Smooth muscle cell (in vitro differentiated cells): ENCODE results near the gene ELOVL5. TPM values are rescaled to one million over a fixed set of nuclear protein-coding genes. Genes with fewer than 3 reads are reported as not detected.

Experiments
- DNase-seq: peaks from one replicate; lab custom pipeline; 2025; ENCODE audit not compliant: unreplicated experiment; lab: John Stamatoyannopoulos, UW
- H2AFZ ChIP-seq: fragments of 200-600 bp; sonication (generic); 2 replicates; pipeline ENCODE4 v1.6.0; 2016; ENCODE audit warnings: antibody characterized with exemption, low read depth, mild to moderate bottlenecking
- H3F3A ChIP-seq: fragments of 200-600 bp; sonication (generic); 2 replicates; pipeline ENCODE4 v1.6.0; 2017; ENCODE audit warnings: antibody characterized with exemption, low read depth
- H3K27ac ChIP-seq: fragments of 200-600 bp; sonication (generic); 2 replicates; pipeline ENCODE4 v1.5.1; 2016; ENCODE audit warnings: low read depth, mild to moderate bottlenecking
- H3K27me3 ChIP-seq: fragments of 200-600 bp; sonication (generic); 2 replicates; pipeline ENCODE4 v1.6.1; 2016; ENCODE audit warnings: low read depth, mild to moderate bottlenecking
- H3K36me3 ChIP-seq: fragments of 200-600 bp; sonication (generic); 2 replicates; pipeline ENCODE4 v1.5.1; 2016; ENCODE audit warnings: low read depth
- H3K4me1 ChIP-seq: fragments of 200-600 bp; sonication (generic); 2 replicates; pipeline ENCODE4 v1.5.1; 2016; ENCODE audit warnings: low read depth
- H3K4me2 ChIP-seq: fragments of 200-600 bp; sonication (generic); 2 replicates; pipeline ENCODE4 v1.6.0; 2016; ENCODE audit warnings: mild to moderate bottlenecking
- H3K4me3 ChIP-seq: fragments of 200-600 bp; sonication (generic); 2 replicates; pipeline ENCODE4 v1.5.1; 2016; ENCODE audit warnings: mild to moderate bottlenecking
- H3K79me2 ChIP-seq: fragments of 200-600 bp; sonication (generic); 2 replicates; pipeline ENCODE4 v1.6.0; 2016; ENCODE audit warnings: low read depth, mild to moderate bottlenecking
- H3K9ac ChIP-seq: fragments of 200-600 bp; sonication (generic); 2 replicates; pipeline ENCODE4 v1.6.0; 2016; ENCODE audit warnings: low read depth
- H3K9me3 ChIP-seq: fragments of 200-600 bp; sonication (generic); replicated peaks from 2 replicates; pipeline ENCODE4 v1.5.1; 2016; ENCODE audit warnings: low read depth
- H4K20me1 ChIP-seq: fragments of 200-600 bp; sonication (generic); 2 replicates; pipeline ENCODE4 v1.6.0; 2016; ENCODE audit warnings: low read depth
- WGBS: methylation state at CpG from one replicate; pipeline ENCODE4 v1.1.7; 2016; ENCODE audit warnings: low lambda C conversion rate; 5-methylcytosine and 5-hydroxymethylcytosine counted together
- polyA plus RNA-seq: library from polyadenylated mRNA; unstranded; fragments of >200 nt; fragmentation: Nextera tagmentation; extraction: Ambion mirVana; gene quantifications from 2 replicates; pipeline ENCODE4 v1.2.1, GENCODE V29; 2016
- total RNA-seq: library from RNA; depleted of rRNA; stranded (reverse); fragments of >200 nt; gene quantifications from 2 replicates; pipeline ENCODE4 v1.2.3, GENCODE V29; 2014
- TF ChIP-seq, protein P1 (sequence below): fragments of 200-600 bp; sonication (generic); IDR thresholded peaks from 2 replicates; pipeline ENCODE4 v1.5.1; 2017; ENCODE audit warnings: borderline replicate concordance, mild to moderate bottlenecking, antibody characterized with exemption; ENCODE audit not compliant: insufficient read depth, poor library complexity, severe bottlenecking

ELOVL5 gene
- total and polyA plus RNA-seq, 2 experiments from 2014 or later, result 71.9 to 79.2 TPM

DNA sequence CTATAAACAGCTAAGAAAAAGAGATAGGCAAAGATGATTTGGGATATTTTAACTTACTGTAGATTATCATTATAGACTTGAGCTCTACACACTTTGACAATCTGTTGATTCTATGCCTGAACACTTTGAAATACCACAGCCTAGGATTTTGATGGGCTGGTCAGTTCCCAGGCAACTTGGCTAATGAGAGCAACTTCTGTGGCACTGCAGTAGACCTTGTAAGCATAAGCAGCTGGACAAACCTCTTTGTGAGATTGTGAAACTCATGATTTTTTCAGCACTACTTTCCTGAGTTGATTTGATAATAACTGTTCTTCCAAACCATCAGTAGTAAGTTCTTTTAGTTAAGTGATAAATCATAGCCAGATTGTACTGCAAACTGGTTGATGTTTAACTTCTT, 27.1 kb upstream of the ELOVL5 start:
- no peak for DNase-seq
- no peaks in the 10 kb centered on the region for H3K9me3 ChIP-seq
- no peaks in the 10 kb centered on the region for H3K4me1 ChIP-seq
- H3K27ac ChIP-seq, result no peak overlapping the region
- H3K4me2 ChIP-seq, result no peak overlapping the region
- no peak overlapping the region for H2AFZ ChIP-seq
- H3K27me3 ChIP-seq, result peaks cover 5% of the 10 kb centered on the region
- TF ChIP-seq, protein P1, sequence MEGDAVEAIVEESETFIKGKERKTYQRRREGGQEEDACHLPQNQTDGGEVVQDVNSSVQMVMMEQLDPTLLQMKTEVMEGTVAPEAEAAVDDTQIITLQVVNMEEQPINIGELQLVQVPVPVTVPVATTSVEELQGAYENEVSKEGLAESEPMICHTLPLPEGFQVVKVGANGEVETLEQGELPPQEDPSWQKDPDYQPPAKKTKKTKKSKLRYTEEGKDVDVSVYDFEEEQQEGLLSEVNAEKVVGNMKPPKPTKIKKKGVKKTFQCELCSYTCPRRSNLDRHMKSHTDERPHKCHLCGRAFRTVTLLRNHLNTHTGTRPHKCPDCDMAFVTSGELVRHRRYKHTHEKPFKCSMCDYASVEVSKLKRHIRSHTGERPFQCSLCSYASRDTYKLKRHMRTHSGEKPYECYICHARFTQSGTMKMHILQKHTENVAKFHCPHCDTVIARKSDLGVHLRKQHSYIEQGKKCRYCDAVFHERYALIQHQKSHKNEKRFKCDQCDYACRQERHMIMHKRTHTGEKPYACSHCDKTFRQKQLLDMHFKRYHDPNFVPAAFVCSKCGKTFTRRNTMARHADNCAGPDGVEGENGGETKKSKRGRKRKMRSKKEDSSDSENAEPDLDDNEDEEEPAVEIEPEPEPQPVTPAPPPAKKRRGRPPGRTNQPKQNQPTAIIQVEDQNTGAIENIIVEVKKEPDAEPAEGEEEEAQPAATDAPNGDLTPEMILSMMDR, result no peak
- peaks cover 4% of the 10 kb centered on the region for H3F3A ChIP-seq
- H3K79me2 ChIP-seq, result no peaks in the 10 kb centered on the region
- H3K4me3 ChIP-seq, result no peak overlapping the region
- H4K20me1 ChIP-seq, result no peaks in the 10 kb centered on the region
- no peak overlapping the region for H3K9ac ChIP-seq
- H3K36me3 ChIP-seq, result no peaks in the 10 kb centered on the region

GRCh38 chr6:53373638-53374037, 24.9 kb upstream of the ELOVL5 start:
- H3K79me2 ChIP-seq, result no peaks in the 10 kb centered on the region
- peaks cover 10% of the 10 kb centered on the region for H3F3A ChIP-seq
- H3K9me3 ChIP-seq, result no peaks in the 10 kb centered on the region
- H3K36me3 ChIP-seq, result no peaks in the 10 kb centered on the region
- no peak overlapping the region for H3K9ac ChIP-seq
- 88% methylated on average over 4 of the region's 4 CpGs for WGBS
- no peak for DNase-seq
- H3K4me1 ChIP-seq, result peaks cover 5% of the 10 kb centered on the region
- H4K20me1 ChIP-seq, result no peaks in the 10 kb centered on the region
- peaks cover 5% of the 10 kb centered on the region for H3K27me3 ChIP-seq
- TF ChIP-seq, protein P1, result no peak
- H3K4me3 ChIP-seq, result no peak overlapping the region
- H3K27ac ChIP-seq, result no peak overlapping the region
- H3K4me2 ChIP-seq, result no peak overlapping the region
- H2AFZ ChIP-seq, result no peak overlapping the region

GRCh38 chr6:53369876-53370515, 21.2 kb upstream of the ELOVL5 start:
- Histone ChIP-seq H3K9me3 (no peaks in the 10 kb centered on the region), H3K36me3 (no peaks in the 10 kb centered on the region), H3K9ac (no peak overlapping the region), H2AFZ (no peak overlapping the region), H4K20me1 (no peaks in the 10 kb centered on the region), H3K4me3 (no peak overlapping the region), H3K4me1 (peaks cover 5% of the 10 kb centered on the region), H3K79me2 (no peaks in the 10 kb centered on the region), H3F3A (peaks cover 5% of the 10 kb centered on the region), H3K27ac (no peak overlapping the region), H3K27me3 (peaks cover 5% of the 10 kb centered on the region), H3K4me2 (no peak overlapping the region)
- TF ChIP-seq, protein P1, result no peak
- 56% methylated on average over 6 of the region's 6 CpGs for WGBS
- no peak for DNase-seq

GRCh38 chr6:53369051-53369450, 20.3 kb upstream of the ELOVL5 start:
- no peaks in the 10 kb centered on the region for H3K36me3 ChIP-seq
- no peak overlapping the region for H3K9ac ChIP-seq
- H4K20me1 ChIP-seq, result no peaks in the 10 kb centered on the region
- peaks cover 5% of the 10 kb centered on the region for H3K27me3 ChIP-seq
- no peaks in the 10 kb centered on the region for H3K79me2 ChIP-seq
- peaks cover 5% of the 10 kb centered on the region for H3K4me1 ChIP-seq
- H3F3A ChIP-seq, result peaks cover 5% of the 10 kb centered on the region
- H3K9me3 ChIP-seq, result no peaks in the 10 kb centered on the region
- H3K4me3 ChIP-seq, result no peak overlapping the region
- DNase-seq, result no peak
- 97% methylated on average over 2 of the region's 2 CpGs for WGBS
- no peak overlapping the region for H2AFZ ChIP-seq
- H3K27ac ChIP-seq, result no peak overlapping the region
- H3K4me2 ChIP-seq, result no peak overlapping the region
- TF ChIP-seq, protein P1, result no peak
